ENCODE data around the gene KCNJ2. TPM values are rescaled to one million over a fixed set of nuclear protein-coding genes. Genes with fewer than 3 reads are reported as not detected.
A peak's percentile ranks its signal among the peaks of the same experiment; 100 is the strongest.

Gene KCNJ2
- total and polyA plus RNA-seq, 5 donors from 2014 or later: 0.22 TPM; not detected in 4

- H3K27ac ChIP-seq (ENCODE audit: insufficient read depth, low read length, poor library complexity, severe bottlenecking): no peak overlapping the region
- H3K4me3 Mint-ChIP-seq: no peak overlapping the region
Measured at GRCh38 chr17:70205401-70205800, 36.1 kb downstream of the KCNJ2 start.

GRCh38 chr17:70206361-70207010 lies 37.2 kb downstream of the KCNJ2 start:
- Histone ChIP-seq H3K4me3 (ENCODE audit: low read depth, low read length) (no peak overlapping the region), H3K9me3 (ENCODE audit: control insufficient read depth in 2 of 2, low read length in 2 of 2) (no peaks in the 10 kb centered on the region), H3K36me3 (ENCODE audit: control insufficient read depth, insufficient read depth, low read length) (no peaks in the 10 kb centered on the region), H3K27ac (ENCODE audit: insufficient read depth, low read length, poor library complexity, severe bottlenecking) (no peak overlapping the region), H3K4me1 (ENCODE audit: control insufficient read depth, insufficient read depth, low read length, poor library complexity, severe bottlenecking) (no peaks in the 10 kb centered on the region), H3K27me3 (ENCODE audit: control insufficient read depth, insufficient read depth, low read length) (no peaks in the 10 kb centered on the region)
- H3K4me3 Mint-ChIP-seq: no peak overlapping the region
- ATAC-seq (ENCODE audit: low read depth in 2 of 2) (no peak), DNase-seq (no peak)
- H3K36me3 Mint-ChIP-seq: no peaks in the 10 kb centered on the region
- H3K27me3 Mint-ChIP-seq: no peaks in the 10 kb centered on the region
- H3K27ac Mint-ChIP-seq: no peak overlapping the region
- no peaks in the 10 kb centered on the region for H3K4me1 Mint-ChIP-seq
- H3K9me3 Mint-ChIP-seq: peaks cover 0 to 6% (median 2%) of the 10 kb centered on the region in 7 donors

More at GRCh38 chr17:70205401-70205800, 36.1 kb downstream of the KCNJ2 start:
- Histone ChIP-seq H3K27me3 (ENCODE audit: control insufficient read depth, insufficient read depth, low read length) (no peaks in the 10 kb centered on the region), H3K36me3 (ENCODE audit: control insufficient read depth, insufficient read depth, low read length) (no peaks in the 10 kb centered on the region), H3K4me1 (ENCODE audit: control insufficient read depth, insufficient read depth, low read length, poor library complexity, severe bottlenecking) (no peaks in the 10 kb centered on the region), H3K4me3 (ENCODE audit: low read depth, low read length) (no peak overlapping the region), H3K9me3 (ENCODE audit: control insufficient read depth in 2 of 2, low read length in 2 of 2) (no peaks in the 10 kb centered on the region)
- no peaks in the 10 kb centered on the region for H3K36me3 Mint-ChIP-seq
- no peak overlapping the region for H3K27ac Mint-ChIP-seq
- H3K4me1 Mint-ChIP-seq: no peaks in the 10 kb centered on the region
- H3K27me3 Mint-ChIP-seq: no peaks in the 10 kb centered on the region
- no peak for DNase-seq
- peaks cover 0 to 6% (median 2%) of the 10 kb centered on the region in 7 donors for H3K9me3 Mint-ChIP-seq
- no peak for ATAC-seq (ENCODE audit: low read depth in 2 of 2)

GRCh38 chr17:70207184-70207583 lies 37.9 kb downstream of the KCNJ2 start:
- Mint-ChIP-seq H3K27ac (no peak overlapping the region), H3K36me3 (no peaks in the 10 kb centered on the region), H3K27me3 (no peaks in the 10 kb centered on the region), H3K4me3 (no peak overlapping the region), H3K9me3 (peaks cover 0 to 6% (median 2%) of the 10 kb centered on the region in 7 donors), H3K4me1 (no peaks in the 10 kb centered on the region)
- H3K27me3 ChIP-seq (ENCODE audit: control insufficient read depth, insufficient read depth, low read length): no peaks in the 10 kb centered on the region
- no peak overlapping the region for H3K4me3 ChIP-seq (ENCODE audit: low read depth, low read length)
- DNase-seq: no peak
- H3K27ac ChIP-seq (ENCODE audit: insufficient read depth, low read length, poor library complexity, severe bottlenecking): no peak overlapping the region
- H3K9me3 ChIP-seq (ENCODE audit: control insufficient read depth in 2 of 2, low read length in 2 of 2): no peaks in the 10 kb centered on the region
- H3K4me1 ChIP-seq (ENCODE audit: control insufficient read depth, insufficient read depth, low read length, poor library complexity, severe bottlenecking): no peaks in the 10 kb centered on the region
- H3K36me3 ChIP-seq (ENCODE audit: control insufficient read depth, insufficient read depth, low read length): no peaks in the 10 kb centered on the region
- no peak for ATAC-seq (ENCODE audit: low read depth in 2 of 2)

GRCh38 chr17:70208080-70208794 lies 38.9 kb downstream of the KCNJ2 start:
- Mint-ChIP-seq H3K36me3 (no peaks in the 10 kb centered on the region), H3K9me3 (peaks cover 0 to 8% (median 3%) of the 10 kb centered on the region in 7 donors), H3K27ac (no peak overlapping the region), H3K27me3 (no peaks in the 10 kb centered on the region), H3K4me3 (no peak overlapping the region), H3K4me1 (no peaks in the 10 kb centered on the region)
- Histone ChIP-seq H3K4me1 (ENCODE audit: control insufficient read depth, insufficient read depth, low read length, poor library complexity, severe bottlenecking) (no peaks in the 10 kb centered on the region), H3K27ac (ENCODE audit: insufficient read depth, low read length, poor library complexity, severe bottlenecking) (no peak overlapping the region), H3K9me3 (ENCODE audit: control insufficient read depth in 2 of 2, low read length in 2 of 2) (no peaks in the 10 kb centered on the region), H3K4me3 (ENCODE audit: low read depth, low read length) (no peak overlapping the region), H3K36me3 (ENCODE audit: control insufficient read depth, insufficient read depth, low read length) (no peaks in the 10 kb centered on the region), H3K27me3 (ENCODE audit: control insufficient read depth, insufficient read depth, low read length) (no peaks in the 10 kb centered on the region)
- DNase-seq (no peak), ATAC-seq (ENCODE audit: low read depth in 2 of 2) (no peak)

- no peak overlapping the region for H3K27ac ChIP-seq (ENCODE audit: insufficient read depth, low read length, poor library complexity, severe bottlenecking)
- no peaks in the 10 kb centered on the region for H3K36me3 Mint-ChIP-seq
- no peaks in the 10 kb centered on the region for H3K27me3 Mint-ChIP-seq
- H3K4me1 Mint-ChIP-seq: no peaks in the 10 kb centered on the region
- H3K4me3 Mint-ChIP-seq: no peak overlapping the region
- no peaks in the 10 kb centered on the region for H3K9me3 ChIP-seq (ENCODE audit: control insufficient read depth in 2 of 2, low read length in 2 of 2)
- no peak for DNase-seq
- H3K4me1 ChIP-seq (ENCODE audit: control insufficient read depth, insufficient read depth, low read length, poor library complexity, severe bottlenecking): no peaks in the 10 kb centered on the region
- H3K9me3 Mint-ChIP-seq: peaks cover 0 to 9% (median 3%) of the 10 kb centered on the region in 7 donors
- H3K36me3 ChIP-seq (ENCODE audit: control insufficient read depth, insufficient read depth, low read length): no peaks in the 10 kb centered on the region
- H3K4me3 ChIP-seq (ENCODE audit: low read depth, low read length): no peak overlapping the region
- H3K27ac Mint-ChIP-seq: peak overlapping the region in 1 of 3 donors; percentile 26
- ATAC-seq (ENCODE audit: low read depth in 2 of 2): no peak
- no peaks in the 10 kb centered on the region for H3K27me3 ChIP-seq (ENCODE audit: control insufficient read depth, insufficient read depth, low read length)
Measured at GRCh38 chr17:70208825-70209555, 39.7 kb downstream of the KCNJ2 start.

GRCh38 chr17:70215656-70216055 lies 46.3 kb downstream of the KCNJ2 start:
- Histone ChIP-seq H3K27ac (ENCODE audit: insufficient read depth, low read length, poor library complexity, severe bottlenecking) (no peak overlapping the region), H3K4me3 (ENCODE audit: low read depth, low read length) (no peak overlapping the region), H3K4me1 (ENCODE audit: control insufficient read depth, insufficient read depth, low read length, poor library complexity, severe bottlenecking) (no peaks in the 10 kb centered on the region), H3K9me3 (ENCODE audit: control insufficient read depth in 2 of 2, low read length in 2 of 2) (no peaks in the 10 kb centered on the region), H3K27me3 (ENCODE audit: control insufficient read depth, insufficient read depth, low read length) (no peaks in the 10 kb centered on the region), H3K36me3 (ENCODE audit: control insufficient read depth, insufficient read depth, low read length) (no peaks in the 10 kb centered on the region)
- H3K27ac Mint-ChIP-seq: no peak overlapping the region
- ATAC-seq (ENCODE audit: low read depth in 2 of 2) (no peak), DNase-seq (no peak)
- no peaks in the 10 kb centered on the region for H3K4me1 Mint-ChIP-seq
- peaks cover 0 to 11% (median 2%) of the 10 kb centered on the region in 7 donors for H3K9me3 Mint-ChIP-seq
- H3K4me3 Mint-ChIP-seq: no peak overlapping the region
- no peaks in the 10 kb centered on the region for H3K36me3 Mint-ChIP-seq
- H3K27me3 Mint-ChIP-seq: no peaks in the 10 kb centered on the region

GRCh38 chr17:70217571-70217970 lies 48.2 kb downstream of the KCNJ2 start:
- no peaks in the 10 kb centered on the region for H3K36me3 Mint-ChIP-seq
- ATAC-seq (ENCODE audit: low read depth in 2 of 2) (no peak), DNase-seq (no peak)
- H3K4me1 Mint-ChIP-seq: no peaks in the 10 kb centered on the region
- no peaks in the 10 kb centered on the region for H3K27me3 Mint-ChIP-seq
- no peak overlapping the region for H3K27ac ChIP-seq (ENCODE audit: insufficient read depth, low read length, poor library complexity, severe bottlenecking)
- H3K27ac Mint-ChIP-seq: no peak overlapping the region
- H3K4me1 ChIP-seq (ENCODE audit: control insufficient read depth, insufficient read depth, low read length, poor library complexity, severe bottlenecking): no peaks in the 10 kb centered on the region
- no peaks in the 10 kb centered on the region for H3K36me3 ChIP-seq (ENCODE audit: control insufficient read depth, insufficient read depth, low read length)
- peaks cover 0 to 15% (median 3%) of the 10 kb centered on the region in 7 donors for H3K9me3 Mint-ChIP-seq
- H3K4me3 ChIP-seq (ENCODE audit: low read depth, low read length): no peak overlapping the region
- H3K27me3 ChIP-seq (ENCODE audit: control insufficient read depth, insufficient read depth, low read length): no peaks in the 10 kb centered on the region
- peak overlapping the region in 1 of 4 donors; percentile 39 for H3K4me3 Mint-ChIP-seq
- no peaks in the 10 kb centered on the region for H3K9me3 ChIP-seq (ENCODE audit: control insufficient read depth in 2 of 2, low read length in 2 of 2)

All from CD4-positive, CD25-positive, alpha-beta regulatory T cell (primary cell).